CD1c-positive myeloid dendritic cell (primary cell): ENCODE results near the gene IL22RA2.
A peak's percentile ranks its signal among the peaks of the same experiment; 100 is the strongest.

Source experiments
- DNase-seq: peaks from one replicate; pipeline ENCODE4 v3.0.0-alpha.2; 2016; ENCODE audit errors: extremely low spot score

Gene IL22RA2

DNA sequence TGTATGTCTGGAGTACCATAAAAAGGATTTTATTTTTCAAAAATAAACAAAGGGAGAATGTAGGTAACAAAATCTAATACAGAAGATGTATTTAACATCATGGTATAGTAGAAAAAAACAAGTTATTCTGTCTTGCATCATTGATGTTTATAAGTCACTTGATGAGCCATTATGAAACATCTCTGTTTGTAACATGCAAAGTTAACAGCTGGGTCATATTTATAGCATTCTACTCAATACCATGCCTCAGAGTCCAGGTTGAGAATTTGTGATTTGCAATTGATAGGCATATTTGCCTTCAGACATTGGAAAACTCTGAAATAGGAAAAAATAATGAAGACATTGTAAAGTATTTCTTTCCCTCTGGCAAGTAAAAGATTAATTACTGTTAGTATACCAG, 76.4 kb downstream of the IL22RA2 start:
- DNase-seq, result peak; percentile 13

DNA sequence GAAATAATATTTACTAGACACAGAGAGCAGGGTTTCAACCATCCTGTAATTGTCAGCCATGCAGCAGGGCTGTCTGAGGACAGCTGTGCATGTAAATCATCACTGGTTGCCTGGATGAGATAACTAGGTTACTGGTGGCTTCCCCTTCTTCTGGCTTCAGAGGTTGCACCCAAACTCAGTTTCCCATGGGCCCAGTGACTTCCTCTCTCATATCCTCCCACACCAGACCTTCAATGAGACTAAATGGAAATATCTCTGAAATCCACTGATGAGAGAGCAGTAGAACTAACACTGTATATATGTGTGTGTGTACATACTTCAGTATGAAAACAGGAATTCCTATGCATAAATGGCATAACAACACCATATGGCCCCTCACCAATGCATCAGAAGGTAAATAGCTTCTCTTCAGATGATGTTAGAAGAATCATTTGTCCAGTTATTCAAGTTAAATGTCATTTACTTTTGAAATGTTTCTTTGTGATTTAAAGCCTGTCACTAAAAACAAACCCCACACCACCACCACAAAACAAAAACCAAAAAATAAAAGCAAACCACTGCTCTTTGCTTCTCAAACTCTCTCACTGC, 77.7 kb downstream of the IL22RA2 start:
- DNase-seq, result peak; percentile 81

DNA sequence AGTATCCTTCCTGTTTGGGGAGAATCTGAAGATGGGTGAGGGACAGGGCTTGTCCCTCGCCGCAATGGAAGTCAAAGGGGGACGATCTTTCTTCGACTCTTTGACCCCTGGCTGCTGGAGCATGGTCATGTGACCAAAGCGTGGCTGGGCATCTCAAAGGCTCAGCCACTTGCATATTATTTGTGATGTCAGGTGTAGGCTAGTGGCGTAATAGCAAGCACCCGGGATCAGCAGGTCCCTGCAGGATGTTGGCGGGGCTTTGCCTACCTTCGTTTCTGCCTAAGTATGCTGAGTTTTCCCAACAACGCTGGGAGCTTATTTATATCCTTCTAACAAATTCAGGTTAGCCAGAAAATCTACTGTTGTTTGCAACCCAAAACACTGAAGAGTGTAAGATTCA, 78.4 kb downstream of the IL22RA2 start:
- no peak for DNase-seq

DNA sequence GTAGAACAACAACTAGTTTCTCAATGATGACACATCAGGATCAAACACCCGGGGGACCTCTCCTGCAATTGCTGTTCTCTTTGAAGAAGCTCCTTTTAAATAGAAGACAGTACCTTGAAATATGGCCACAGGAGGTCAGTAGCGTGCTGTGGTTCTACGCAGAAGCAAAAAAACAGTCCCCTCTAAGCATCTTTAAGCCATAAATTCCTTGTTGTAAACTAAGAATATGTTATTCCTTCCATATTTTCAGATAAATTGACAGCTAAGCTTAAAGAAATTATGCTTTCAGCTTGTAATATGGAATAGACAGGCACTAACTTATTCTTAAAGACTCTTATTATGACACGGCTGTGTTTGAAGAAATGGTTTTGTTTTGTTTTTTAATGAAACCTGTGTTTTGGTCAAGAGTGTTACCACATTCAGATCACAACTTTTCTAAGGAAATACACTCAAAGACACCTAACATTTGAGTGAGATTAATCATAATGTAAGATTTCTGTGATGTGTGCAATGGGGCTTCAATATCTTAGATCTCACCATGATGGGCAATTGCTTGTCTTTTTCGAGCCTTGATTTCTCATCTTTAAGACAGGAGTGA, 78.9 kb downstream of the IL22RA2 start:
- DNase-seq, result peak; percentile 72
